GM19023 (cell line): Measurements from ENCODE around the gene NDE1.
A peak's percentile ranks its signal among the peaks of the same experiment; 100 is the strongest.
"Not testable (repeated sequence)": the region's sequence is repeated elsewhere in the genome, so short reads cannot be mapped to it uniquely, and the experiment has no call there.

Source experiments
- ATAC-seq: cut with Tn5 transposase; IDR thresholded peaks from one replicate; pipeline ENCODE4 v1.9.1; 2021; ENCODE audit warnings: mild to moderate bottlenecking, moderate library complexity; ENCODE audit not compliant: unreplicated experiment

NDE1 gene

GRCh38 chr16:15650019-15650697 lies at the start of gene NDE1:
Gene NDE1, plus strand, starts transcription at chr16:15650245. Its CDS starts 14,534 bp downstream, at chr16:15664779.
- peak; percentile 81 for ATAC-seq

GRCh38 chr16:15601212-15601879 lies 48.7 kb upstream of the NDE1 start:
- ATAC-seq = no peak

GRCh38 chr16:15602285-15603044 lies 47.6 kb upstream of the NDE1 start:
- no peak for ATAC-seq

- no peak for ATAC-seq
Measured at GRCh38 chr16:15604460-15605440, 45.3 kb upstream of the NDE1 start.

GRCh38 chr16:15605839-15606517 lies 44.1 kb upstream of the NDE1 start:
- ATAC-seq = no peak

- no peak for ATAC-seq
Measured at GRCh38 chr16:15606518-15607220, 43.4 kb upstream of the NDE1 start.

GRCh38 chr16:15607221-15607699 lies 42.8 kb upstream of the NDE1 start:
- ATAC-seq = not testable (repeated sequence)

GRCh38 chr16:15607700-15608396 lies 42.2 kb upstream of the NDE1 start:
- no peak for ATAC-seq

- no peak for ATAC-seq
Measured at GRCh38 chr16:15608398-15609285, 41.4 kb upstream of the NDE1 start.

GRCh38 chr16:15609286-15609649 lies 40.8 kb upstream of the NDE1 start:
- no peak for ATAC-seq

- ATAC-seq = no peak
Measured at GRCh38 chr16:15610369-15610871, 39.6 kb upstream of the NDE1 start.

GRCh38 chr16:15611610-15612009 lies 38.4 kb upstream of the NDE1 start:
- ATAC-seq = no peak

GRCh38 chr16:15613676-15614075 lies 36.4 kb upstream of the NDE1 start:
- ATAC-seq = no peak

- ATAC-seq = no peak
Measured at GRCh38 chr16:15616012-15616411, 34.0 kb upstream of the NDE1 start.

GRCh38 chr16:15616475-15617165 lies 33.4 kb upstream of the NDE1 start:
- no peak for ATAC-seq

- no peak for ATAC-seq
Measured at GRCh38 chr16:15617901-15618300, 32.1 kb upstream of the NDE1 start.

GRCh38 chr16:15618392-15618791 lies 31.7 kb upstream of the NDE1 start:
- no peak for ATAC-seq
